GM12878 (cell line): Measurements from ENCODE around the gene KIZ. TPM values are rescaled to one million over a fixed set of nuclear protein-coding genes. Genes with fewer than 3 reads are reported as not detected.

Source experiments
- ATAC-seq: fragments of 200-7000 bp; cut with Tn5 transposase; 3 replicates; pipeline ENCODE4 v1.9.1; 2020; ENCODE audit warnings: mild to moderate bottlenecking, moderate library complexity
- BruUV-seq: library from RNA; stranded (reverse); fragments of 400-500 nt; replicated peaks from 2 replicates; lab custom pipeline; 2021; lab: Mats Ljungman, UMichigan
- CTCF ChIA-PET: fragments of 300-600 bp; sonication (Branson Sonifier 250); formaldehyde crosslinking; extraction: SDS; loops from one replicate; lab custom pipeline; 2021; ENCODE audit warnings: inconsistent platforms; lab: Yijun Ruan, JAX
- POLR2A ChIA-PET: fragments of 350-600 bp; formaldehyde crosslinking; extraction: SDS; loops from one replicate; lab custom pipeline; 2021; ENCODE audit warnings: inconsistent platforms; lab: Charles Lee
- RAD21 ChIA-PET: fragments of 300-600 bp; sonication (Branson Sonifier 250); formaldehyde crosslinking; loops from one replicate; lab custom pipeline; 2023; ENCODE audit warnings: antibody characterized with exemption; ENCODE audit not compliant: unreplicated experiment; lab: Charles Lee
- SMC1A ChIA-PET: fragments of 300-600 bp; sonication (Branson Sonifier 250); formaldehyde crosslinking; loops from one replicate; lab custom pipeline; 2023; ENCODE audit not compliant: unreplicated experiment, uncharacterized antibody; lab: Charles Lee
- DNase-seq: peaks from one replicate; pipeline ENCODE4 v3.0.0-alpha.2; 2011; ENCODE audit warnings: low read depth, low spot score
- FAIRE-seq: peaks from 3 replicates; lab custom pipeline; 2011; peaks lifted over from hg19 to GRCh38; lab: Jason Lieb, UNC
- H2AFZ ChIP-seq: 2 replicates; pipeline ENCODE4 v1.6.0; 2011; ENCODE audit warnings: low read depth, low read length, control low read depth; ENCODE audit not compliant: control insufficient read depth
- H3K27ac ChIP-seq: 2 replicates; pipeline ENCODE4 v1.5.1; 2011; ENCODE audit warnings: control low read depth; ENCODE audit not compliant: control insufficient read depth, insufficient read depth
- H3K27me3 ChIP-seq, 2 experiments: replicated peaks in 1 of 2; 2 replicates each; pipeline versions ENCODE4 v1.6.0 to v1.6.1; 2011; ENCODE audit warnings: low read length in 1 of 2; ENCODE audit not compliant: control insufficient read depth in 2 of 2, insufficient read depth in 2 of 2
- H3K36me3 ChIP-seq, 2 experiments: 2 replicates each; pipeline ENCODE4 v1.5.1; 2011; ENCODE audit warnings: low read length in 1 of 2; ENCODE audit not compliant: control insufficient read depth in 2 of 2, insufficient read depth in 2 of 2
- H3K4me1 ChIP-seq: 2 replicates; pipeline ENCODE4 v1.6.1; 2011; ENCODE audit warnings: mild to moderate bottlenecking, low read length, moderate library complexity, mixed read lengths; ENCODE audit not compliant: control insufficient read depth, insufficient read depth
- H3K4me2 ChIP-seq: 2 replicates; pipeline ENCODE4 v1.6.0; 2011; ENCODE audit warnings: control low read depth; ENCODE audit not compliant: control insufficient read depth, insufficient read depth
- H3K4me3 ChIP-seq: fragments of 200-600 bp; sonication (generic); 2 replicates; pipeline ENCODE4 v1.5.1; 2016
- H3K79me2 ChIP-seq: 2 replicates; pipeline ENCODE4 v1.6.0; 2011; ENCODE audit warnings: low read length; ENCODE audit not compliant: control insufficient read depth, insufficient read depth
- H3K9ac ChIP-seq: 2 replicates; pipeline ENCODE4 v1.8.0; 2011; ENCODE audit warnings: low read length, control low read depth, mixed read lengths; ENCODE audit not compliant: control insufficient read depth, insufficient read depth
- H3K9me3 ChIP-seq: replicated peaks from 3 replicates; pipeline ENCODE4 v1.5.1; 2011; ENCODE audit warnings: mild to moderate bottlenecking, low read length; ENCODE audit not compliant: control insufficient read depth, insufficient read depth
- H4K20me1 ChIP-seq: 2 replicates; pipeline ENCODE4 v1.6.0; 2011; ENCODE audit not compliant: control insufficient read depth, insufficient read depth
- EED ChIP-seq: sonication (generic); IDR thresholded peaks from 2 replicates; pipeline ENCODE4 v1.6.1; 2016; ENCODE audit warnings: antibody characterized with exemption, low read depth
- ETV6 ChIP-seq, 2 experiments: fragments of 450-650 bp in 1 of 2; IDR thresholded peaks in 1 of 2; conservative IDR thresholded peaks in 1 of 2; 2 replicates each; pipeline ENCODE4 v1.6.1; 2014; ENCODE audit warnings: antibody characterized with exemption in 1 of 2, borderline replicate concordance in 1 of 2, low read depth in 1 of 2, mild to moderate bottlenecking in 1 of 2, moderate library complexity in 1 of 2
- IKZF1 ChIP-seq: fragments of 450-650 bp; conservative IDR thresholded peaks from 2 replicates; pipeline ENCODE4 v1.6.1; 2017; ENCODE audit warnings: antibody characterized with exemption, mild to moderate bottlenecking
- NR2C1 ChIP-seq: fragments of 450-650 bp; IDR thresholded peaks from 2 replicates; pipeline ENCODE4 v1.6.1; 2017; ENCODE audit warnings: antibody characterized with exemption, mild to moderate bottlenecking, moderate library complexity
- POU2F2 ChIP-seq: IDR thresholded peaks from 3 replicates; pipeline ENCODE4 v1.6.1; 2011; ENCODE audit warnings: low read depth, mild to moderate bottlenecking, low read length, borderline replicate concordance
- RAD51 ChIP-seq: fragments of 450-650 bp; IDR thresholded peaks from 2 replicates; pipeline ENCODE4 v1.6.1; 2016; ENCODE audit warnings: moderate library complexity, mild to moderate bottlenecking, inconsistent platforms
- RCOR1 ChIP-seq: conservative IDR thresholded peaks from 2 replicates; pipeline ENCODE4 v1.6.1; 2012; ENCODE audit warnings: low read depth, low read length, improper control_type of control experiment
- SMARCA5 ChIP-seq: fragments of 450-650 bp; IDR thresholded peaks from 2 replicates; pipeline ENCODE4 v1.6.1; 2017; ENCODE audit warnings: mild to moderate bottlenecking
- SP1 ChIP-seq: IDR thresholded peaks from one replicate; pipeline ENCODE4 v1.6.1; 2011; ENCODE audit warnings: low read depth, low read length
- SUPT20H ChIP-seq: IDR thresholded peaks from 2 replicates; pipeline ENCODE4 v1.6.1; 2011; ENCODE audit warnings: low read depth, mild to moderate bottlenecking, low read length, moderate library complexity, borderline replicate concordance; ENCODE audit not compliant: control insufficient read depth
- ZBED1 ChIP-seq: IDR thresholded peaks from 2 replicates; pipeline ENCODE4 v1.6.1; 2016; ENCODE audit warnings: borderline replicate concordance
- in situ Hi-C: fragments of 300-500 bp; cut with MboI; formaldehyde crosslinking; loops from 9 replicates; pipeline ENCODE4 v1.14.3; 2018; ENCODE audit warnings: mixed read lengths
- intact Hi-C: fragments of 100-400 bp; cut with micrococcal nuclease; formaldehyde crosslinking; loops from one replicate; pipeline ENCODE4 v1.14.2; 2022; ENCODE audit not compliant: unreplicated experiment
- polyA plus RNA-seq, 11 experiments: library from polyadenylated mRNA; depleted of rRNA in 4 of 11; unstranded in 6 of 11; stranded (reverse) in 5 of 11; fragments of >200 nt; fragmentation: Nextera tagmentation in 4 of 11; fragmentation: Illumina TruSeq in 1 of 11; extraction: Ambion mirVana in 4 of 11; extraction: Trizol in 1 of 11; gene quantifications; 1 replicate in 1 of 11; 2 replicates in 10 of 11; pipeline versions ENCODE4 v1.2.1 to v1.2.3, GENCODE V29; 2011 to 2016; ENCODE audit warnings: inconsistent platforms in 2 of 11, missing spikeins in 2 of 11, low read depth in 1 of 11
- total RNA-seq, 4 experiments: library from RNA; depleted of rRNA in 3 of 4; stranded (reverse); fragments of >200 nt in 3 of 4; fragmentation: Illumina TruSeq in 1 of 4; extraction: Trizol in 1 of 4; gene quantifications; 2 replicates each; pipeline versions ENCODE4 v1.2.1 to v1.2.3, GENCODE V29; 2013 to 2021
- TF ChIP-seq, protein P1 (sequence below): IDR thresholded peaks from 2 replicates; pipeline ENCODE4 v1.6.1; 2012; ENCODE audit warnings: improper control_type of control experiment, low read depth, low read length; ENCODE audit not compliant: insufficient replicate concordance
- TF ChIP-seq, protein P2 (sequence below): fragments of 450-650 bp; IDR thresholded peaks from 2 replicates; pipeline ENCODE4 v1.6.1; 2014; ENCODE audit warnings: mild to moderate bottlenecking
- TF ChIP-seq, protein P3 (sequence below): fragments of 450-650 bp; formaldehyde crosslinking; IDR thresholded peaks from 2 replicates; pipeline ENCODE4 v1.4.0; 2022; ENCODE audit warnings: mild to moderate bottlenecking, moderate library complexity

KIZ gene
- total and polyA plus RNA-seq, 10 of the 15 experiments (the other 5 are each of a cell fraction or from before 2014, with no cell fraction given), result 2.7 to 11.0 (median 7.3) TPM

DNA sequence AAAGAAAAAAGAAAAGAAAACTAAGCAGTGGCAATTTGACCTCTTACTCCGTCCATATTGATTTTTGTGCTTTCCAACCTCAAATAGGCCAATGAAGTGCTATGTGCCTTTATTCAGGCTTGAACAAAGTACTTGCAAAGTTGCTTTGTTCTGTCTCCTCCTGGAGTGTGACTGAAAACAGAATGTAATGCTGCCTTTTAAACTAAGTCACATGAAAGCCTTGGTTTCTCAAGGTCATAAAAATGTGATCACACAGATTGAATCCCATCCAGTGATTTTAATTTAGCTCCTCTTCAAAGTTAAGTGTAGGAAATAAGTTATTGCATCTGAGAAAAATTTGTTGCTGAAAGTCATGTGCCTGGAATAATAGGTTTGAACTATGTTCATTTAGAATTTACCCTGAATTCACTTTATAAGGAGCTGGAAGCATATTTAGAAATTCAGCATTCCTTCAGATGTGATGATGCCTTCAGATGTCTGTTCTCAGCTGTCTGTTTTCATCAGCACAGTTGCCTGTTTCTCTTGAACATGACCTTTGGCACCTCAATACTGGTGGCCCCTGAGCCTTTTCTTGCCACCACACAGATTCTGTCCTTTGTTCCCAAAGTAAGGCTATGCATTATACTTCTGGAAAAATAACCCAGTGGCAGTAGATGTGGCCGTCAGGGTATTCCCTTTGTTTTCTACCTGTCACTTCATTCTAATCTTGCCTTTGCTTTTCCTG, 48.8 kb downstream of the KIZ start (continued):
- no peak for TF ChIP-seq ETV6 (conservative IDR thresholded peaks at IDR 0.05 in 1 of 2, IDR thresholded peaks at IDR 0.05 in 1 of 2; ENCODE audit: borderline replicate concordance in 1 of 2, low read depth in 1 of 2)
- TF ChIP-seq, protein P1, sequence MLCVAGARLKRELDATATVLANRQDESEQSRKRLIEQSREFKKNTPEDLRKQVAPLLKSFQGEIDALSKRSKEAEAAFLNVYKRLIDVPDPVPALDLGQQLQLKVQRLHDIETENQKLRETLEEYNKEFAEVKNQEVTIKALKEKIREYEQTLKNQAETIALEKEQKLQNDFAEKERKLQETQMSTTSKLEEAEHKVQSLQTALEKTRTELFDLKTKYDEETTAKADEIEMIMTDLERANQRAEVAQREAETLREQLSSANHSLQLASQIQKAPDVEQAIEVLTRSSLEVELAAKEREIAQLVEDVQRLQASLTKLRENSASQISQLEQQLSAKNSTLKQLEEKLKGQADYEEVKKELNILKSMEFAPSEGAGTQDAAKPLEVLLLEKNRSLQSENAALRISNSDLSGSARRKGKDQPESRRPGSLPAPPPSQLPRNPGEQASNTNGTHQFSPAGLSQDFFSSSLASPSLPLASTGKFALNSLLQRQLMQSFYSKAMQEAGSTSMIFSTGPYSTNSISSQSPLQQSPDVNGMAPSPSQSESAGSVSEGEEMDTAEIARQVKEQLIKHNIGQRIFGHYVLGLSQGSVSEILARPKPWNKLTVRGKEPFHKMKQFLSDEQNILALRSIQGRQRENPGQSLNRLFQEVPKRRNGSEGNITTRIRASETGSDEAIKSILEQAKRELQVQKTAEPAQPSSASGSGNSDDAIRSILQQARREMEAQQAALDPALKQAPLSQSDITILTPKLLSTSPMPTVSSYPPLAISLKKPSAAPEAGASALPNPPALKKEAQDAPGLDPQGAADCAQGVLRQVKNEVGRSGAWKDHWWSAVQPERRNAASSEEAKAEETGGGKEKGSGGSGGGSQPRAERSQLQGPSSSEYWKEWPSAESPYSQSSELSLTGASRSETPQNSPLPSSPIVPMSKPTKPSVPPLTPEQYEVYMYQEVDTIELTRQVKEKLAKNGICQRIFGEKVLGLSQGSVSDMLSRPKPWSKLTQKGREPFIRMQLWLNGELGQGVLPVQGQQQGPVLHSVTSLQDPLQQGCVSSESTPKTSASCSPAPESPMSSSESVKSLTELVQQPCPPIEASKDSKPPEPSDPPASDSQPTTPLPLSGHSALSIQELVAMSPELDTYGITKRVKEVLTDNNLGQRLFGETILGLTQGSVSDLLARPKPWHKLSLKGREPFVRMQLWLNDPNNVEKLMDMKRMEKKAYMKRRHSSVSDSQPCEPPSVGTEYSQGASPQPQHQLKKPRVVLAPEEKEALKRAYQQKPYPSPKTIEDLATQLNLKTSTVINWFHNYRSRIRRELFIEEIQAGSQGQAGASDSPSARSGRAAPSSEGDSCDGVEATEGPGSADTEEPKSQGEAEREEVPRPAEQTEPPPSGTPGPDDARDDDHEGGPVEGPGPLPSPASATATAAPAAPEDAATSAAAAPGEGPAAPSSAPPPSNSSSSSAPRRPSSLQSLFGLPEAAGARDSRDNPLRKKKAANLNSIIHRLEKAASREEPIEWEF, result no peak
- no peak for TF ChIP-seq NR2C1
- no peak for TF ChIP-seq SUPT20H
- TF ChIP-seq RCOR1, result no peak
- TF ChIP-seq, all 136 proteins: peak for 0

- no peaks in the 10 kb centered on the region for H3K36me3 ChIP-seq
- DNase-seq (no peak), FAIRE-seq (no peak), ATAC-seq (no peak)
- H3K27ac ChIP-seq, result no peak overlapping the region
- H3K4me1 ChIP-seq, result no peaks in the 10 kb centered on the region
- in situ Hi-C loops, result no loop called here
- no peaks in the 10 kb centered on the region for H3K79me2 ChIP-seq
- ChIA-PET SMC1A (no interaction called here), POLR2A (no interaction called here), CTCF (interaction anchor here (1.4 kb wide), 1 partner anchor 127 kb away, joined by 4 read pairs; no protein-coding TSS in a partner anchor), RAD21 (no interaction called here)
- no peaks in the 10 kb centered on the region for H3K9me3 ChIP-seq
- no peaks in the 10 kb centered on the region for H4K20me1 ChIP-seq
- H3K9ac ChIP-seq, result no peak overlapping the region
- H2AFZ ChIP-seq, result no peak overlapping the region
- no TSS peak for BruUV-seq
- H3K4me2 ChIP-seq, result no peak overlapping the region
- H3K27me3 ChIP-seq, result no peaks in the 10 kb centered on the region
- intact Hi-C loops, result no loop called here
- no peak overlapping the region for H3K4me3 ChIP-seq
- TF ChIP-seq, protein P2, sequence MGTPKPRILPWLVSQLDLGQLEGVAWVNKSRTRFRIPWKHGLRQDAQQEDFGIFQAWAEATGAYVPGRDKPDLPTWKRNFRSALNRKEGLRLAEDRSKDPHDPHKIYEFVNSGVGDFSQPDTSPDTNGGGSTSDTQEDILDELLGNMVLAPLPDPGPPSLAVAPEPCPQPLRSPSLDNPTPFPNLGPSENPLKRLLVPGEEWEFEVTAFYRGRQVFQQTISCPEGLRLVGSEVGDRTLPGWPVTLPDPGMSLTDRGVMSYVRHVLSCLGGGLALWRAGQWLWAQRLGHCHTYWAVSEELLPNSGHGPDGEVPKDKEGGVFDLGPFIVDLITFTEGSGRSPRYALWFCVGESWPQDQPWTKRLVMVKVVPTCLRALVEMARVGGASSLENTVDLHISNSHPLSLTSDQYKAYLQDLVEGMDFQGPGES, result no peak
- TF ChIP-seq RAD51 (no peak), EED (no peak), IKZF1 (no peak), SP1 (no peak), ZBED1 (no peak), SMARCA5 (no peak), POU2F2 (no peak)
- TF ChIP-seq, protein P3, sequence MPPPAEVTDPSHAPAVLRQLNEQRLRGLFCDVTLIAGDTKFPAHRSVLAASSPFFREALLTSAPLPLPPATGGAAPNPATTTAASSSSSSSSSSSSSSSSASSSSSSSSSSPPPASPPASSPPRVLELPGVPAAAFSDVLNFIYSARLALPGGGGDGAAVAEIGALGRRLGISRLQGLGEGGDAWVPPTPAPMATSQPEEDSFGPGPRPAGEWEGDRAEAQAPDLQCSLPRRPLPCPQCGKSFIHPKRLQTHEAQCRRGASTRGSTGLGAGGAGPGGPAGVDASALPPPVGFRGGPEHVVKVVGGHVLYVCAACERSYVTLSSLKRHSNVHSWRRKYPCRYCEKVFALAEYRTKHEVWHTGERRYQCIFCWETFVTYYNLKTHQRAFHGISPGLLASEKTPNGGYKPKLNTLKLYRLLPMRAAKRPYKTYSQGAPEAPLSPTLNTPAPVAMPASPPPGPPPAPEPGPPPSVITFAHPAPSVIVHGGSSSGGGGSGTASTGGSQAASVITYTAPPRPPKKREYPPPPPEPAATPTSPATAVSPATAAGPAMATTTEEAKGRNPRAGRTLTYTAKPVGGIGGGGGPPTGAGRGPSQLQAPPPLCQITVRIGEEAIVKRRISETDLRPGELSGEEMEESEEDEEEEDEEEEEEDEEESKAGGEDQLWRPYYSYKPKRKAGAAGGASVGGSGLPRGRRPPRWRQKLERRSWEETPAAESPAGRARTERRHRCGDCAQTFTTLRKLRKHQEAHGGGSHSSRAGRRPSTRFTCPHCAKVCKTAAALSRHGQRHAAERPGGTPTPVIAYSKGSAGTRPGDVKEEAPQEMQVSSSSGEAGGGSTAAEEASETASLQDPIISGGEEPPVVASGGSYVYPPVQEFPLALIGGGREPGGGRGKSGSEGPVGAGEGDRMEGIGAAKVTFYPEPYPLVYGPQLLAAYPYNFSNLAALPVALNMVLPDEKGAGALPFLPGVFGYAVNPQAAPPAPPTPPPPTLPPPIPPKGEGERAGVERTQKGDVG, result no peak
Measured at GRCh38 chr20:21175433-21175832, 49.6 kb downstream of the KIZ start.
